ENCODE results near the gene FKBP15.
"Not testable (repeated sequence)": the region's sequence is repeated elsewhere in the genome, so short reads cannot be mapped to it uniquely, and the experiment has no call there.

The FKBP15 gene, protein sequence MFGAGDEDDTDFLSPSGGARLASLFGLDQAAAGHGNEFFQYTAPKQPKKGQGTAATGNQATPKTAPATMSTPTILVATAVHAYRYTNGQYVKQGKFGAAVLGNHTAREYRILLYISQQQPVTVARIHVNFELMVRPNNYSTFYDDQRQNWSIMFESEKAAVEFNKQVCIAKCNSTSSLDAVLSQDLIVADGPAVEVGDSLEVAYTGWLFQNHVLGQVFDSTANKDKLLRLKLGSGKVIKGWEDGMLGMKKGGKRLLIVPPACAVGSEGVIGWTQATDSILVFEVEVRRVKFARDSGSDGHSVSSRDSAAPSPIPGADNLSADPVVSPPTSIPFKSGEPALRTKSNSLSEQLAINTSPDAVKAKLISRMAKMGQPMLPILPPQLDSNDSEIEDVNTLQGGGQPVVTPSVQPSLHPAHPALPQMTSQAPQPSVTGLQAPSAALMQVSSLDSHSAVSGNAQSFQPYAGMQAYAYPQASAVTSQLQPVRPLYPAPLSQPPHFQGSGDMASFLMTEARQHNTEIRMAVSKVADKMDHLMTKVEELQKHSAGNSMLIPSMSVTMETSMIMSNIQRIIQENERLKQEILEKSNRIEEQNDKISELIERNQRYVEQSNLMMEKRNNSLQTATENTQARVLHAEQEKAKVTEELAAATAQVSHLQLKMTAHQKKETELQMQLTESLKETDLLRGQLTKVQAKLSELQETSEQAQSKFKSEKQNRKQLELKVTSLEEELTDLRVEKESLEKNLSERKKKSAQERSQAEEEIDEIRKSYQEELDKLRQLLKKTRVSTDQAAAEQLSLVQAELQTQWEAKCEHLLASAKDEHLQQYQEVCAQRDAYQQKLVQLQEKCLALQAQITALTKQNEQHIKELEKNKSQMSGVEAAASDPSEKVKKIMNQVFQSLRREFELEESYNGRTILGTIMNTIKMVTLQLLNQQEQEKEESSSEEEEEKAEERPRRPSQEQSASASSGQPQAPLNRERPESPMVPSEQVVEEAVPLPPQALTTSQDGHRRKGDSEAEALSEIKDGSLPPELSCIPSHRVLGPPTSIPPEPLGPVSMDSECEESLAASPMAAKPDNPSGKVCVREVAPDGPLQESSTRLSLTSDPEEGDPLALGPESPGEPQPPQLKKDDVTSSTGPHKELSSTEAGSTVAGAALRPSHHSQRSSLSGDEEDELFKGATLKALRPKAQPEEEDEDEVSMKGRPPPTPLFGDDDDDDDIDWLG

DNA sequence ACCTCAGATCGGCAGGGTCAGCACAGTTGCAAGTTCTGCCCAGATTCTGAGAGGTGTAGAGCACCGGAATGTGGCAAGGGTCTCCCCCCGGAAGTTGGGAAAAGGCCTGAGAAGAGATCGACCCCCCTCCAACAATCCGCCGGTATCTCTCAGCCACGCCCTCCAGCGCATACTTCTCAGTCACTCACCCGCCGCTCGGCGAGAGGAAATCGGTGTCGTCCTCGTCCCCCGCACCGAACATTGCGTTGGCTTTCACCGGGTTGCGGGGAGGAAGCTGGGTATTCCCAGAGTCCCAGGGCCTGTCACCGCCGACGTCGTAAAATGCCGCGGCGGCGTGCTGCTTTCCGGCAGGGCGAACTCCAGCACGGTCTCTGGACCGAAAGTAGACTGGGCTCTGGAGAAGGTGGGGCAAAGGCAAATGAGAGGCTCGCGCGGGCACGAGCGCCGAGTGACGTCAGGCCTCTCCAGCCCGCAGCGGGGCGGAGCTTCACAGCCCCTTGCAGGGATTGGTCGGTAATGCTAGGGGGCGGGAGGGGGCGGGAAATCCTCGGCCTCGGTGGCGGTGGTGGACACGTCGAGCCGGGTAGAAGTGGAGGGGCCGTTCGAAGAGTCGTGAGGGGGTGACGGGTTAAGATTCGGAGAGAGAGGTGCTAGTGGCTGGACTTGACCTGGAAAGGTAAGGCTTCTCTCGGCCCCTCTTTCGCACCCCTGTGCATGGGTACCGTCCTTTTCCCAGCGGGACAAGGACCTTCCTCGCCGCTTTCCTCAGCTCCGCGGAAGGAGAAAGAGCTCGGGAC is at the start of gene FKBP15, which contains the start of gene SLC31A1:
TSS of gene FKBP15 (minus strand) at position 275 of the 797 bp plus-strand sequence. CDS start at position 241, 34 bp downstream.
TSS of gene SLC31A1 (plus strand) at position 542 of the 797 bp plus-strand sequence. CDS start 34,605 bp downstream, outside the sequence.
- DNase-seq: peak; percentile 97

- DNase-seq: no peak
Measured at GRCh38 chr9:113269871-113270270, 48.8 kb upstream of the FKBP15 start.

DNA sequence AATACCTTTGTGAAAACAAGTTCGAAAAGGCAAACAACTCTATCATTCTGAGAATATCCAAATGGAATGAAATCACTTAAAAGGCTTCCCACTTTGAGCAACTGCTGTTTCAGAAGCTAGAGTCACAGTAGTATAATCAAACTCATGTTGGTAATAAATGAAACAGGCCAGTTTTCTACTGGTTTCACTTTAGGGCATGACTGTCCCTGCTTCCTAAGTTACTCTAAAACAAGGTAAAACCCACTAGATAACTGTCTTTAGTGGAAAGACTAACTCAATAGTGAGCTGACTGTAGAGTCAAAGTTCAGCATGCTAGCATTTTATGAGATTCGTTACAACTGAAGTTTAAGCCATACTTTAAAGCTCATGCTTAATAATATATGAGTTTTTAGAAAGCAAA is 48.3 kb upstream of the FKBP15 start:
- DNase-seq: no peak

DNA sequence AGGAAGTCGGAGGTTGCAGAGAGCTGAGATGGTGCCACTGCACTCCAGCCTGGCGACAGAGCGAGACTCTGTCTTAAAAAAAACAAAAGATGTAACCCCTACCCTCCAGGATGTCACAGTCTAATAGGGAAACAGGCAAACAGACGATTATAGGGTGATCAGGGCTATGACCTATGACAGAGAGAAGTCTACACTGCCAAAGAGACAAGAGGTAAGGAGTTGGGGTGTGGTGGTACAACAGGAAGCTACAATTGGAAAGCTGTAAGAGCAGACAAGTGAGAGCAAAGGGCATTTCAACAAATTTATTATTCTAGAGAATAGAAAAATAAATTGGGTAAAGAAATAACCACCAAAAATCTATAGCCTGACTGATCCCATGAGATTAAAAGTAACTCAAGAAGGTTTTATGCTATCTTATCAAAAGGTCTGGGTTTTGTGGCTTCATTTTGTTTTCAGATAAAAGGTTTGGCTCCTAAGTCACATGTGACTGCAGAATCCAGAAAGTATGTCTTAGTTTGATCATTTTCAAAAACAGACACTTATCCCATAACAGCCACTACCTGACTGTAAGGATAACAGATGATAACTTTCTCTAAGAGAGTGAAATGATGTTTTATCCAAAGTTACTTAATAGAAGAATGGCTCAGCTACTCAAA is 47.0 kb upstream of the FKBP15 start:
- no peak for DNase-seq

DNA sequence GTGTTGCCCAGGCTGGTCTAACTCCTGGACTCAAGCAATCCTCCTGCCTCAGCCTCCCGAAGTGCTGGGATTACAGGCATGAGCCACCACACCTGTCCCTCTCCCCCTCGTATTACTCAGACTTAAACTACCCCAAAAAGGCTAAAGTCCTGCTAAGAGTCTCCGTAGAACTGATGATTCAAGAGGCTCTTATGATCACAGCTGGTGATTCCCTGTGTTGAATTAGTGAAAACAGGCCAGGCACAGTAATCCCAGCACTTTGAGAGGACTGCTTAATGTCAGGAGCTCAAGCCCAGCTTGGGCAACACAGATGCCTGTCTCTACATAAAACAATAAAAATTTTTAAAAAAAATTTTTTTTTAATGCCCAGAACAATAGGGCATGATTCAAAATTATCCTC is 45.1 kb upstream of the FKBP15 start:
- no peak for DNase-seq

- DNase-seq: no peak
Measured at GRCh38 chr9:113261917-113262671, 41.0 kb upstream of the FKBP15 start.

DNA sequence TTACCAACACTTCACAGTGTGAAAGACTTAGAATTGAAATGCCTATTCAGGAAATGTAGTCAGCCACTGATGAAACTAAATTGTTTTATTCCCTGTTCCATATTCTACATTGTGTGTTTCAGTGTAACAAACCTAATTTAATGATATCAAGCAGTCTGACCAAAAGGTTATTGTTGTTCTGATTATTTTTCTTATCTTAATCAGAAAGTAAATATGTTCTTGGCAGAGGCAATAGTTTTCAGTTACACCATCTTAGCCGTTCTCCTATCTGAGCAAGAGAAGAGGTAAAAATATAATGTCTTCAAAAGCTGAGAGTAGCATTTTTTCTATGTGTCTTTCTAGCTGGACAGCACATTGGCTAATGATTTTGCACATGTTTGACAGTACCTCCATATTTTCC is 37.2 kb upstream of the FKBP15 start:
- no peak for DNase-seq

DNA sequence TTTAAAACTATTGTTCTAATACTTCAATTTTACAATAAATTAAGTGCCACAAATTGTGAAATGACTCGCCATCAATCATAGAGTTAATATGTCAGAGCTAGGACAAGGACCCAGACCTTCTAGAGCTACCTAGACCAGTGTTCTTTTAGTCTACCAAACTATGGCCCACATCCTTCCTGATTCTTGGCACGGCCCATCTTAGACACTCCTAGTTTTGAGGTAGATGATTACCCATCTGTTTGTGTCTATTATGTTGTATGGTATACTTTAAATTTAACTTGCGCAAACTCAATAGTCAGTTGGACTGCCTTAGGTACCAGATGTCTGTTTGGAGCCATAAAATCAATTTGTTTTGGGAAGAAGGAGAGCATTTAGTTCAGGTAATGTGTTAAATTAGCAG is 36.8 kb upstream of the FKBP15 start:
- no peak for DNase-seq

DNA sequence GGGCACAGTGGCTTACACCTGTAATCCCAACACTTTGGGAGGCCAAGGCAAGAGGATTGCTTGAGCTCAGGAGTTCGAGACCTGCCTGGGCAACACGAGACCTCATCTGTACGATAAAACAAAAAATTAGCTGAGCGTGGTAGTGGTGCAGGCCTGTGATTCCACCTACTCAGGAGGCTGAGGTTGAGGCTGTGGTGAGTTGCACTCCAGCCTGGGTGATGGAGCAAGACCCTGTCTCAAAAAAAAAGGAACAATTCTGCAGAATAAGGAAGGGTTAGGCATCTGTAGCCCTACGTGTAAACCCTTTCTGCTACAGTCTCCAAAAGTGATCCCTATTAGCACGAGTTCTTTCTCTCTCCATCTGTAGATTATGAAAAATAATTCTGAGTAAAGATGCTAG is 34.4 kb upstream of the FKBP15 start:
- no peak for DNase-seq

DNA sequence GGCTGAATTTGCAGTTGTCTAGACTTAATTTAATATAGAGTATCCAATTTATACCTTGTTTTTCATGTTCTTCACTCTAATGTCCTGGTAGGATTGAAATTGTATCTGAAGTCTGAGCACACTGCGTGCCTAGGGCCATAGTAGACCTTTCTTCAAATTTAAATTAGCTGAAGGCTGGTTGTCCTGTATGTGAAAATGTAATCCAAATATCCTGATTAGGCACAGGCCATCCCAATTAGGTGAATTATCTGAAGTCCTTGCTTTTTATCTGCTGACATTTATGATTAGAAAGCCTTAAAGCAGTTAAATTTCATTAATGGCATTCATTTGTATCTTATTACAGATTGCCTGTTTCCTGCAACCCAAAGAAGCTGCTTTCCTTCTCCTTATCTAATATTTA is 33.9 kb upstream of the FKBP15 start:
- DNase-seq: no peak

GRCh38 chr9:113250807-113251206 is 29.7 kb upstream of the FKBP15 start:
- no peak for DNase-seq

DNA sequence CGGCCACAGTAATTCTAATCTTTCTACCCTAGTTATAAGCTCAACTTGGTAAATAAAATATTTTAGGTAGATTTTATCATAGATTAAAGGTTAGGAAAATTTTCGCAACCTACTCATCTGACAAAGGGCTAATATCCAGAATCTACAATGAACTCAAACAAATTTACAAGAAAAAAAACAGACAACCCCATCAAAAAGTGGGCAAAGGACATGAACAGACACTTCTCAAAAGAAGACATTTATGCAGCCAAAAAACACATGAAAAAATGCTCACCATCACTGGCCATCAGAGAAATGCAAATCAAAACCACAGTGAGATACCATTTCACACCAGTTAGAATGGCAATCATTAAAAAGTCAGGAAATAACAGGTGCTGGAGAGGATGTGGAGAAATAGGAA is 28.6 kb upstream of the FKBP15 start:
- DNase-seq: not testable (repeated sequence)

DNA sequence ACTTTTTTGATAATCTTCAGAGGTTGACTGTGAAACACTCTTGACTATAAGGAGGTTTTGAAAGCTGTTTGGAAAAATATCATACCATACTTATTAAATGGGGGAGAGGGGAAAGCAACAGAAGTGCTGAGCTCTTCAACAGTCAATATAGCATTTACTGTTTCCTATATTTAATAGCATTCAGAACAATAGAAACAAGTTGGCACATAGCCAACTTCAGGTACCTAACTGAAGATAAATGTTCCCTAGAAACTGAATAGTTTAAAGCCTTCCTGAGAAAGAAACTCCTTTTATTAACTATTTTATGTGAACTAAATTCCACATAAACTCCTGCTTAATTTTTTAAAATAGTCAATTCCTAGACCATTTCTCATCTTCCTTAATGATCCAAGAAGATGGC is 26.6 kb upstream of the FKBP15 start:
- no peak for DNase-seq

GRCh38 chr9:113246928-113247327 is 25.9 kb upstream of the FKBP15 start:
- no peak for DNase-seq

DNA sequence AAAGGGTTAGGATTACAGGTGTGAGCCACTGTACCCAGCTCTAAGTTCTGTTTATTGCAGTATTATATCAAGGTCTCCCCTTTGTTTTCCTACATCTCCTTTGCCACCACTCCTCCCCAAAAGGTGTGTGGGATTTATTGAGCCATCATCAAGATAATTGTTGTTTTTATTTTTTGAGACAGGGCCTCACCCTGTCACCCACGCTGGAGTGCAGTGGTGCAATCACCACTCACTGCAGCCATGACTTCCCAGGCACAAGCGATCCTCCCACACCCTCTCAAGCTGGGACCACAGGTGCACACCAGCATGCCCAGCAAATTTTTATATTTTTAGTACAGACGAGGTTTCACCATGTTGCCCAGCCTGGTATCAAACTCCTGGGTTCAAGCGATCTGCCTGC is 24.8 kb upstream of the FKBP15 start:
- DNase-seq: no peak

DNA sequence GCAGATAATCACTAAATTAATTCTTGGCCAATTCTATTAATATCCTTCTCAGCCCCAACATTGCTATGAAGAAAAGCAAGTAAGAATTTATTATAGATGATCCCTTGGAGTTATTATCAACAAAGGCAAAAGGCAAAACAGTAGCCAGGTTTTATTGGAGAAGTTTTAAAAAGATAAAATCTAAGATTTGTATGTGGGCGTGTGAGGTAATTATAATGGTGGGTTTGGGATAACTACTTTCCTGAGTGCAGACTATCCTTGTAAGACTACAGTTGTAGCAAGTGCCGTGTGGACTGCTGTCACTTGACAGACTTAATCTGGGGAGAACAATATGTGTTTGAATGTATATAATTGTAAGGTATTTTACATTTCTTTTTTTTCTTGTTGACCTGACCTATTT is 23.5 kb upstream of the FKBP15 start:
- DNase-seq: no peak

DNA sequence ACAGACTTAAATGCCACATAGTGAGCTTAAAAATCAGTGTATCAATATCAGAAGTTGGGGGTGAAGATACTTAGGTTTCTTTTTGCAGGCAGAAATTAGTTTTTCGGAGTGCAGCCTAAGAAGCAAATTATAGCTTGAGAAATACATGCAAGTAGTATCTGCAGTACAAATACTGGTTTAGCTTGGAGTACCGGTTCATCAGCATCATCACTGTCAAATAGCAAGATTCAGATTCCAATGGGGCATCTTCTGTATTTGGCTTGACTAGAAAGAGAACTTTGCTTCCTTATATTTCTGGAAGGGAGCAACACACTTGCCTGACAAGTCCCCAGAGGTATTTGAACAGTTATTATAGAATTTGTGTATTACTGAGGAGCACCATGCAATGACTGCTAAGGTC is 20.1 kb upstream of the FKBP15 start:
- DNase-seq: no peak

- no peak for DNase-seq
Measured at GRCh38 chr9:113238859-113239232, 17.8 kb upstream of the FKBP15 start.

GRCh38 chr9:113238202-113238858 is 17.3 kb upstream of the FKBP15 start:
- DNase-seq: no peak

DNA sequence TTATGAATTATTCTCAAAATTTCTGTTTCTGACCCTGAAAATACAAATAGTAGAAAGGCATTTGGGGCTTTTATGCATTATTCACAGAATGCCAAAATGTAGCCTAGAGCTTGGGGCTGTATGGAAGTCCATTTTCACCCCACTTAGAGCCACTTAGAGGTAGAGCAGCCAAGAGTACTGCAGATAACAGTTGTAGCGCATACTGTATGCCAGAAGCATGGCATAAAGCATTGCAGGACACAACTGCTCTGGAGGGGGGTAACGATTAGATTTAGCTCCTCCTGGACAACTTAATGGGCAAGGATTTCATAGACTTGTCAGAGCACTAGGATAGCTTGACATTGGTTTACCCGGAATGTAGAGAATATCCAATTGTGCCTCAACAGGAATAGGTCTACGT is 15.9 kb upstream of the FKBP15 start:
- no peak for DNase-seq

All from stimulated activated CD4-positive, alpha-beta T cell treated with anti-CD3 and anti-CD28 coated beads, Interleukin-4, amount 100 ng/mL, for 24 hours (primary cell).